ENCODE measurements around the gene TSPAN18.

DNA sequence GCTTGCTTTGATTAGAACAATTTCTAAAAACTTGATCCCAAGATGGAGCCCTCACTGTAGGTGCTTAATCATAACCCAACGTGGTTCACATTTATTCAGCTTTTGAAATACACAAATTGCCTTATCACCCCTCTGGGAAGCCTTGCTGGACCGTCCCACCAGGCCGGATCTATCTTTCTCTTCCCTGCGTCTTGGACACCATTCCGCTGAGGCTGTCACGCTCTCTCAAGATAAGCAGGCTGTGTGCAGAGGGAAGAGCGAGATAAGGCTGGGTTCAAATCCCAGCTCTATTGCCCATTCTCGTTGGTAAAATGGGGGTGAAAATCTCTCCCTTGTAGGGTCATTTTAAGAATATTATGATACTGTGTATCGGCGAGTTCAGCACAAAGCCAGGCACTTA is 244.4 kb downstream of the TSPAN18 start:
- TF ChIP-seq POLR2AphosphoS5 (IDR thresholded peaks at IDR 0.05) (no peak), POLR2A (IDR thresholded peaks at IDR 0.05) (no peak)
- TF ChIP-seq, protein P1, sequence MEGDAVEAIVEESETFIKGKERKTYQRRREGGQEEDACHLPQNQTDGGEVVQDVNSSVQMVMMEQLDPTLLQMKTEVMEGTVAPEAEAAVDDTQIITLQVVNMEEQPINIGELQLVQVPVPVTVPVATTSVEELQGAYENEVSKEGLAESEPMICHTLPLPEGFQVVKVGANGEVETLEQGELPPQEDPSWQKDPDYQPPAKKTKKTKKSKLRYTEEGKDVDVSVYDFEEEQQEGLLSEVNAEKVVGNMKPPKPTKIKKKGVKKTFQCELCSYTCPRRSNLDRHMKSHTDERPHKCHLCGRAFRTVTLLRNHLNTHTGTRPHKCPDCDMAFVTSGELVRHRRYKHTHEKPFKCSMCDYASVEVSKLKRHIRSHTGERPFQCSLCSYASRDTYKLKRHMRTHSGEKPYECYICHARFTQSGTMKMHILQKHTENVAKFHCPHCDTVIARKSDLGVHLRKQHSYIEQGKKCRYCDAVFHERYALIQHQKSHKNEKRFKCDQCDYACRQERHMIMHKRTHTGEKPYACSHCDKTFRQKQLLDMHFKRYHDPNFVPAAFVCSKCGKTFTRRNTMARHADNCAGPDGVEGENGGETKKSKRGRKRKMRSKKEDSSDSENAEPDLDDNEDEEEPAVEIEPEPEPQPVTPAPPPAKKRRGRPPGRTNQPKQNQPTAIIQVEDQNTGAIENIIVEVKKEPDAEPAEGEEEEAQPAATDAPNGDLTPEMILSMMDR (IDR thresholded peaks at IDR 0.05): no peak

Data from gastroesophageal sphincter (tissue), 3 donors.